ENCODE data around the gene SPINK14.

Gene SPINK14

GRCh38 chr5:148205044-148205806 lies 36.9 kb downstream of the SPINK14 start:
- DNase-seq (ENCODE audit: low read depth, low spot score) = no peak
- in situ Hi-C loops (cut with HindIII; ENCODE audit: low sequenced_read_pairs) = no loop called here
- H3K4me3 ChIP-seq (ENCODE audit: low read depth, low read length) = no peak overlapping the region
- no peak for TF ChIP-seq CTCF (IDR thresholded peaks at IDR 0.05; ENCODE audit: low read depth, low read length)

GRCh38 chr5:148205865-148206264 lies 37.5 kb downstream of the SPINK14 start:
- in situ Hi-C loops (cut with HindIII; ENCODE audit: low sequenced_read_pairs) = no loop called here

GRCh38 chr5:148206620-148207019 lies 38.3 kb downstream of the SPINK14 start:
- in situ Hi-C loops (cut with HindIII; ENCODE audit: low sequenced_read_pairs) = no loop called here
- no peak overlapping the region for H3K4me3 ChIP-seq (ENCODE audit: low read depth, low read length)
- DNase-seq (ENCODE audit: low read depth, low spot score) = no peak

More at GRCh38 chr5:148205865-148206264, 37.5 kb downstream of the SPINK14 start:
- no peak overlapping the region for H3K4me3 ChIP-seq (ENCODE audit: low read depth, low read length)
- TF ChIP-seq CTCF (IDR thresholded peaks at IDR 0.05; ENCODE audit: low read depth, low read length) = no peak
- DNase-seq (ENCODE audit: low read depth, low spot score) = no peak

GRCh38 chr5:148208226-148208625 lies 39.9 kb downstream of the SPINK14 start:
- no peak for DNase-seq (ENCODE audit: low read depth, low spot score)
- no peak overlapping the region for H3K4me3 ChIP-seq (ENCODE audit: low read depth, low read length)
- in situ Hi-C loops (cut with HindIII; ENCODE audit: low sequenced_read_pairs) = no loop called here
- no peak for TF ChIP-seq CTCF (IDR thresholded peaks at IDR 0.05; ENCODE audit: low read depth, low read length)

More at GRCh38 chr5:148206620-148207019, 38.3 kb downstream of the SPINK14 start:
- TF ChIP-seq CTCF (IDR thresholded peaks at IDR 0.05; ENCODE audit: low read depth, low read length) = no peak

- no peak overlapping the region for H3K4me3 ChIP-seq (ENCODE audit: low read depth, low read length)
- no peak for DNase-seq (ENCODE audit: low read depth, low spot score)
- in situ Hi-C loops (cut with HindIII; ENCODE audit: low sequenced_read_pairs) = no loop called here
- no peak for TF ChIP-seq CTCF (IDR thresholded peaks at IDR 0.05; ENCODE audit: low read depth, low read length)
Observed at GRCh38 chr5:148209151-148209770, 40.9 kb downstream of the SPINK14 start.

GRCh38 chr5:148214665-148215185 lies 46.4 kb downstream of the SPINK14 start:
- in situ Hi-C loops (cut with HindIII; ENCODE audit: low sequenced_read_pairs) = no loop called here
- no peak overlapping the region for H3K4me3 ChIP-seq (ENCODE audit: low read depth, low read length)
- no peak for TF ChIP-seq CTCF (IDR thresholded peaks at IDR 0.05; ENCODE audit: low read depth, low read length)
- DNase-seq (ENCODE audit: low read depth, low spot score) = no peak

All from astrocyte of the spinal cord (primary cell).